ENCODE measurements around the gene CDK15.

Gene CDK15

GRCh38 chr2:201932511-201932910 is 126.2 kb downstream of the CDK15 start:
- DNase-seq (ENCODE audit: low read depth in 1 of 2, low spot score in 1 of 2), result no peak

GRCh38 chr2:201933792-201934237 is 127.5 kb downstream of the CDK15 start:
- no peak for DNase-seq (ENCODE audit: low read depth in 1 of 2, low spot score in 1 of 2)

GRCh38 chr2:201936817-201937216 is 130.5 kb downstream of the CDK15 start:
- no peak for DNase-seq (ENCODE audit: low read depth in 1 of 2, low spot score in 1 of 2)

- no peak for DNase-seq (ENCODE audit: low read depth in 1 of 2, low spot score in 1 of 2)
Measured at GRCh38 chr2:201937343-201937742, 131.0 kb downstream of the CDK15 start.

- DNase-seq (ENCODE audit: low read depth in 1 of 2, low spot score in 1 of 2), result no peak
Measured at GRCh38 chr2:201938156-201938775, 131.9 kb downstream of the CDK15 start.

GRCh38 chr2:201938781-201939180 is 132.4 kb downstream of the CDK15 start:
- no peak for DNase-seq (ENCODE audit: low read depth in 1 of 2, low spot score in 1 of 2)

GRCh38 chr2:201939453-201939941 is 133.2 kb downstream of the CDK15 start:
- no peak for DNase-seq (ENCODE audit: low read depth in 1 of 2, low spot score in 1 of 2)

- DNase-seq (ENCODE audit: low read depth in 1 of 2, low spot score in 1 of 2), result no peak
Measured at GRCh38 chr2:201942531-201942930, 136.2 kb downstream of the CDK15 start.

Measured in activated T-helper 1 cell treated with anti-CD3 and anti-CD28 coated beads, Interleukin-2, amount 50 U/mL, for 16 hours (primary cell).